Esophagus muscularis mucosa (tissue), 4 donors: Measurements from ENCODE around the gene NAAA.

Source experiments
- CTCF ChIP-seq, 3 experiments: fragments of 200-600 bp in 2 of 3; fragments of 450-650 bp in 1 of 3; sonication (generic) in 2 of 3; IDR thresholded peaks; one replicate each; pipeline ENCODE4 v1.5.1; 2017 to 2019; ENCODE audit warnings: antibody characterized with exemption in 3 of 3, mild to moderate bottlenecking in 2 of 3, moderate library complexity in 1 of 3
- EP300 ChIP-seq: sonication (generic); formaldehyde crosslinking; IDR thresholded peaks from one replicate; pipeline ENCODE4 v1.6.1; 2017; ENCODE audit warnings: antibody characterized with exemption
- POLR2A ChIP-seq: fragments of 450-650 bp; IDR thresholded peaks from one replicate; pipeline ENCODE4 v1.6.1; 2017; ENCODE audit warnings: antibody characterized with exemption, moderate library complexity, mild to moderate bottlenecking, low read depth
- POLR2AphosphoS5 ChIP-seq, 2 donors: sonication (generic); formaldehyde crosslinking; IDR thresholded peaks; one replicate each; pipeline ENCODE4 v1.6.1; 2017; ENCODE audit warnings: antibody characterized with exemption in 2 of 2

GRCh38 chr4:75909405-75909804 is 31.4 kb downstream of the NAAA start:
- TF ChIP-seq POLR2A (no peak), CTCF (IDR thresholded peaks at IDR 0.05) (no peak), EP300 (no peak), POLR2AphosphoS5 (IDR thresholded peaks at IDR 0.05) (no peak)
